GM19351 (cell line): ENCODE measurements around the gene MDGA2.
"Not testable (repeated sequence)": the region's sequence is repeated elsewhere in the genome, so short reads cannot be mapped to it uniquely, and the experiment has no call there.

Source experiments
- ATAC-seq: cut with Tn5 transposase; IDR thresholded peaks from one replicate; pipeline ENCODE4 v1.9.1; 2021; ENCODE audit warnings: mild to moderate bottlenecking, moderate library complexity; ENCODE audit not compliant: unreplicated experiment

The MDGA2 gene

DNA sequence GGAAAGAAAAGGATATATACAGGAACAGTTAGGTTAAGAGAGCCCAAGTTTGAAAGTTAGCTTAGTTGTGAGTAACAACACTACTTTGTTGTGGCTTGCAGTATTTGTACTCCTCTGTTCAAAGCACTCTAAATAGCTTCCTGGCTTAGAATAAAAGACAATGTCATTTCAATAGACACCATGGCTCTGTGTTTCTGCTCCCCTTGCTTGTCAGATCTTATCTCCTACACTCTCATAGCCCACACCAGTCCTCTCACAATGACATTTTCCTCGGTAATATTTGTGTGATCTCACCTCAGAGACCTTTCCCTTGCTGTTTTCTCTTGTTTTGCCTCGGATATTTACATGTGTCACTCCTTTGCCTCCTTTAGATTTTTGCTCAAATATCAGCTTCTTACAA lies 418.4 kb downstream of the MDGA2 start:
- ATAC-seq, result no peak

DNA sequence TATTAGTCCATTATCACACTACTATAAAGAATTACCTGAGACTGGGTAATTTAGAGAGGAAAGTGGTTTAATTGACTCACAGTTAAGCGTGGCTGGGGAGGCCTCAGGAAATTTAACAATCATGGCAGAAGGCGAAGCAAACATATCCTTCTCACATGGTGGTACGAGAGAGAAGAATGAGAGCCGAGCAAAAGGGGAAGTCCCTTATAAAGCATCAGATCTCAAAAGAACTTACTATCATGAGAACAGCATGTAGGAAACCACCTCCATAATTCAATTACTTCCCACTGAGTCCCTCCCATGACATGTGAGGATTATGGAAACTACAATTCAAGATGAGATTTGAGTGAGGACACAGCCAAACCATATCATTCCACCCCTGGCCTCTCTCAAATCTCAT lies 422.6 kb downstream of the MDGA2 start:
- no peak for ATAC-seq

DNA sequence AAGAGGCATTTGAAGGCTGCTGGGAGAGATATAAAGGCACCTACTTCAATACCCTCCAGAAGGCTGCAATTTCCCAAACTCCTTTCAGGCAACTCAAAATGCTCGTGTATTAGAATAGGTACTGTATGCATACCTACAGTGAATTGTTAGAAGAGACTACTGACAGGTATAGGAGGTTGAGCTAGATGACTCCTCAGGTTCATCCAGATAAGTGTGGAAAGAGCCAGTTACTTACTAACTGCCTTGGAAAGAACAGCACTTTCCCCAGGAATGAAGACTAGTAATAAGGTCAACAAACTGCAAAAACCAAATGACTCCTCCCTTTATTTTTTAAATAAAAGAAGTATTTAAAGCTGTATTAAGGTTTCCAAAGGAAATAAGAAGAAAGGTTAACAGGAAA lies 429.0 kb downstream of the MDGA2 start:
- ATAC-seq, result no peak

DNA sequence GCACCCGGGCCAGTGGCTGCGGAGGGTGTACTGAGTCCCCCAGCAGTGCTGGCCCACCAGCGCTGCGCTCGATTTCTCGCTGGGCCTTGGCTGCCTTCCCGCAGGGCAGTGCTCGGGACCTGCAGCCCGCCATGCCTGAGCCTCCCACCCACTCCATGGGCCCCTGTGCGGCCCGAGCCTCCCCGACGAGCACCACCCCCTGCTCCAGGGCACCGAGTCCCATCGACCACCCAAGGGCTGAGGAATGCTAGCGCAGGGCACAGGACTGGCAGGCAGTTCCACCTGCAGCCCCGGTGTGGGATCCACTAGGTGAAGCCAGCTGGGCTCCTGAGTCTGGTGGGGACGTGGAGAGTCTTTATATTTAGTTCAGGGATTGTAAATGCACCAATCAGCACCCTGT lies 432.8 kb downstream of the MDGA2 start:
- not testable (repeated sequence) for ATAC-seq

DNA sequence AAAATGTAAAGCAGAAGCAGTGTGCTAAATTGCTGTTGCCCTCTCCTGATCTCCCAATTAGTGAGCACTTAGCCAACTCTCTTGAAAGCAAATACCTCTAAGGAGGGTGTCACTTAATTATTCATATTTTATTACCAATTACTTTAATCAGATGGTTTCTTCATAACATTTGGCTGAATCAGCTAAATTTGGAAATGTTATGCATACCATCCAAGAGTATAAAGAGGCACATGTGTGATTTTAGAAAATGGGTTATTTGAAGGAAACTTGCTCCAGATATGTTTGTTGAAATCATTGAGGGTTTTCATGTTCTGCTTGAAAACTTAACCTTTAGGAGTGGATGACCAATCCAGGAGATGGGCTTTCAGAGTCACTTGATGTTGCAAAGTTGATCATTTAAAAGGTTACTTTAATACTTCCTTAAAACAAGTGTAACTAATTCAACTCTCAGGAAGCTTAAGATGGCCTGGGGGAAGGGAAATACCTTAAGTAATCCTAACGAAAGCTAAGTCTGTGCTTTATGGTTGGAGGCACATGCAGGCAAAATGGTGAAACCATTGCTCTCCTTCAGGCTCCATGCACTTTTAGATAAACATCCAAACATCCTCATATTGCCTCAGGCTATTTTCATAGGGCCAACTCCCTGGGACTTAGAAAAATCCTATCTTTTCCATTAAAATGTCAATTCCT lies 434.5 kb downstream of the MDGA2 start:
- ATAC-seq, result no peak

DNA sequence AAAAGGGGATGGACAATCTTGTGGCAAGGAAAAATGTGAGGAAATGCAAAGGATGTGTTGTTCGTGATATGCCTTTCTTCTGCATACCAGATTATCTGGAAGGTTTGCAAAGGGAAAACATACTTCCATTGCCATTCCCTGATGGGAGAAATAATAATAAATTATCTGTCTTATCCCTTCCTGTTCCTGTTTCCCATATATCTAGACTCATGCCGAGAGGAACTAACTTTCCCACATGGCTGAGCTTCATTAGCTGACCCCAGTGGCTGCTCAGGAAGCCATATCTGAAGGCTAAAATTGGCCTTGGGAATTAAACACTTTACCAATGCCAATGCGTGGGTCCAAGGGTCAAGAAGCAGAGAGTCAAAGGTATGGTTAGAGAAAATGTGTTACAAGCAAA lies 439.8 kb downstream of the MDGA2 start:
- ATAC-seq, result no peak

DNA sequence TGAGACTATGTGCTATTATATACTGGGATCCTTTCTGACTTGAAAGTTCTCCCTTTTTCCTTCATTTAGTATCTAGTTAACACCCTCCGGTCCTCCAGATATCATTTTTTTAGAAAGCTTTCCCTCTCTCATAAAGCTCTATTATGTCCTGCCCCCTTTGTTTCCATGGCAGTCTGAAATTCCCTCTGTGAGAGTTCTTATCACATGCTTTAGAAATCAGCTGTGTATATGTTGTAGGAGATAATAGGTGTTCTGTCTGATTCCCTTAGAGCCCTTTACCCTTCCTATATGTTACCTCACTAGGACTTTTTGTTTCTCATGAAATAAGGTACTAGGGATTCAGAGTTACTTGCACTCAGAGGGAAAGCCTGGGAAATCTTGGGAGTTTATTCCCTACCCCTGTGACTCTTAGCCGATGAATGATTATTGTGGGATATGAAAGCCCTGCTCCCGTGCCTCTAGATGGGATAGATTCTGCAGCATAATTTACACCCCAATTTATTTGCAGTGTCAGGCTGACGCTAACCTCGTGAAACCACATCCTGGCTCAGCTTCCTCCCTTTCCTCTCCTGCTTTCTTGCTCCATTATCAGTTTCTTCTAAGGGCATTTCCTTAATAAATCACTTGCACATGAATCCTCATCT lies 448.4 kb downstream of the MDGA2 start:
- no peak for ATAC-seq

DNA sequence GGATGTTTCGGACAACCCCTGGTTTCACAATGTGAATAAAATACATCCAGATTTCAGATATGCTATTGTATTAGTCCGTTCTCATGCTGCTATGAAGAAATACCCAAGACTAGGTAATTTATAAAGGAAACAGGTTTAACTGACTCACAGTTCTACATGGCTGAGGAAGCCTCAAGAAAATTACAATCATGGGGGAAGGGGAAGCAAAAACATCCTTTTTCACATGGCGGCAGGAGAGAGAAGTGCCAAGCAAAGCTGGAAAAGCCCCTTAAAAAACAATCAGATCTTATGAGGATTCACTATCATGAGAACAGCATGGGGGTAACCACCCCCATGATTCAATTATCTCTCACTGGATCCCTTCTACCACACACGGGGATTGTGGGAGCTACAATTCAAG lies 451.7 kb downstream of the MDGA2 start:
- ATAC-seq, result no peak

DNA sequence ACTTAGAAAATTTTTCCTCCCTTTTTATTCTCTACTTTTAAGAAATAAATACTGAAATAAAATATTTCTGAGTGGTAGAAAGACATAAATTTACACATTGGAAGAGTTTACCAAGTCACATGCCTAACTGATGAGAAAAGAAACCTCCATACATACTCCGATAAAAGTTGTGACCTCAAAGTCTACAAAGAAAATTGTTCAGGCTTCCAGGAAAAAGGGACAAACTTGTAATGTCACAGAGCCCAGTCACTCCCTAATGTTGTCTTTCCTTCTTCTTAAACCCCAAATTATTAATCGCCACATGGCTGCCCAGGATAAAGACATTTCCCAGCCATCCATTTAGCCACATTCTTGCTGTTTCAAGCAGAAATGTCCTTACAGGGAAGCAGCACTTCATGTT lies 455.3 kb downstream of the MDGA2 start:
- no peak for ATAC-seq

DNA sequence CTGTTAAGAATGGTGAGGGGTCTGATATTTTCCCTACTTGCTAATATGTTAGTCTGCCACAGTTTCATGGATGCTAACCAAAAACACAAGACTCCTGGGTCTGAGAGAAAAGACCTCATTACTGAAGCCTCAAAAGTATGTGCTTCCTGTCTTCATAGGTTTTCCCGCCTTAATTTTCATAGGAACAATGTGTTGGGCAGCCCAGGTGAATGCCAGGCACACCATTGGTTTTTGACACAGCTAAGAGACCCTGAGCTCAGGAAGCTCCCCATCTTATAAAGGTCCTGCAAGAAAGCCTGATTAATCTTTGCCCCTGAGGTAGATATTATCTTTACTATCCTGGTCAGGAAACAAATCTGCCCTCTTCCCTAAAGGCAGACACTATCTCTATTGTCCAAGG lies 464.1 kb downstream of the MDGA2 start:
- ATAC-seq, result no peak

DNA sequence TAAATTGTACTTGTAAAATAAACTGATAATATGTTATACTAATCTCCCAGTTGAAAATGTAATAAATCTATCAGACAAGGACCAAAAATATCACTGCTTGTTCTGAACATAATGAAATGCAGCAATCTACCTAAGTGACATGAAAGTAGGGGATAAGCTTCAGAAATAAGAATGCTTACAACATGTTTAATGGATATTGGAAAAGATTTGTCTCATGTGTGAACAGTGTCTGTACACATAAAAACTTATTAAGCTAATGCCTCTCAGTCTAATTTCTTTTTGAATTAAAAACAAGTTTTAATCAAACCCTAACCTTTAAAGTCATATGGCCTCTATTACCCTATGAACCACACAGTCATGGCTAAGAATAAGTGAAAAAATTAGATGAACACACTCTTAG lies 465.3 kb downstream of the MDGA2 start:
- ATAC-seq, result no peak

DNA sequence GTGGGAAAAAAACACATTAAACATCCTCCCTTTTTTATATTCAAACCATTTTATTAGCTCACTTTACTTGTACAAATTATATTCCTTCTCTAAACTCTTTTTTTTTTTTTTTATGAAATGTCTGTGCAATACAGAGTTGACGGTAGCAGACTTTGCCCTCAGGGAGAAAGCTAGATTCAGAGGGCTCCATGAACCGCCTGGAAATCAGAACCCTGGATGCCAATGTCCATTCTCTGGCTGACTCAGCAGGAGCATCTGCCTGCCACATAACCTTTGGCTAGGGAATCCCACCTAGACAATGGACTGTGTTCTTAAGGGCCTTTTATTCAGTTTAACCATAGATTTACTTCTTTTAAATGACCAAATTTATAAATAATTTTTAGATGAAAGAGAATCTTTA lies 467.0 kb downstream of the MDGA2 start:
- ATAC-seq, result no peak

DNA sequence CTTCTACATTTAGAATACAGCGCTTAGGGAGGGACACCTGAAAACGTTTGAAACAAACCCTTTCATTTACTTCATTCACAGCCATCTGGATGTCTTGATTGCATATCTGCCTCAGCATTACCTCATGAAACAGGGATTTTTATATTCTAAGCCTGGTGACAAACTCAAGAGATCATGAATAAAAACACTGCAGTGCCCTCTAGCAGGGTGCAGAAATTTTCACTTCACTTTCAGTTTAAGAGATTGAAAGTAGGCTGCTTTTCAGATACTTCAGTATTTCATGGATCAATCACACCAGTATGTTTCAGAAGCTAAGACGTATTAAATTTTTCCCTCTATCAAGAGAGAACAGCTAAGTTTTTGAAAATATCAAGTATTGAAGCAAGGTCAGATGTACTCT lies 467.8 kb downstream of the MDGA2 start:
- ATAC-seq, result no peak

DNA sequence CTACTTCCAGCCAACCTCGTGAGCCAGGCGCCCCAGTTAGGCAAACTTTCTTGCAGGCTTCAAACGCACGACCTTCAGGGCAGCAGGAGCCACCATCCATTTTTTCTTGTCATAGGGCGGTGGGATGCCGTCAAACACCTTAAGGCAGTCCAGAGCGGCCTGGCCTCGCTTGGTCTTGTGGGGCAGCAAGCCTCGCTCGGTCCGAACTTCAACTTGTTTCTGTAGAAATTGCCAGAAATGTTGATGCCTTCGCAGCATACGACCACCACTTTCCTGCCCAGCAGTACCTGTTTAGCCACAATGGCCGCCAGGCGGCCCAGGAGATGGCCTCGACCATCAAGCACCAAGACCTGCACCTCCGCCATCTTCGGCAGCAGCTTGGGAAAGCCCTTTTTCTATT lies 474.7 kb downstream of the MDGA2 start:
- ATAC-seq, result no peak

DNA sequence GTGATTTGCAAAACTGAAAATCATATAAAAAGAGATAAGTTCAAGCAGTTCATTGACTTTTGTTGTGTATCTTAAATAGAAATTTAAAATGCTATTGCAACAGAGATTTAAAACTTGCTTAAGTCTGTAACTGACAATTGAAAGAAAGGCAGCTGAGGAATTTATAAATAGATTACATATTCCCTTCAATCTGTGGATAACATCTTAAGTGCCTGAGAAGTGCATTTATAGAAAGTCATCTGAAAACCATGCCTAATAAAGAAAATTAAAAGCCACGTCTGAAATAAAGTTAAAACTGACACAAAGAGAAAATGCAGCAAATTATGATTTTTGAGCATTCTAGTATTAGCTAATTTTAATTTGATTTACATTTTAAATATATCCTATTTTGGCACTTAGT lies 479.8 kb downstream of the MDGA2 start:
- no peak for ATAC-seq

DNA sequence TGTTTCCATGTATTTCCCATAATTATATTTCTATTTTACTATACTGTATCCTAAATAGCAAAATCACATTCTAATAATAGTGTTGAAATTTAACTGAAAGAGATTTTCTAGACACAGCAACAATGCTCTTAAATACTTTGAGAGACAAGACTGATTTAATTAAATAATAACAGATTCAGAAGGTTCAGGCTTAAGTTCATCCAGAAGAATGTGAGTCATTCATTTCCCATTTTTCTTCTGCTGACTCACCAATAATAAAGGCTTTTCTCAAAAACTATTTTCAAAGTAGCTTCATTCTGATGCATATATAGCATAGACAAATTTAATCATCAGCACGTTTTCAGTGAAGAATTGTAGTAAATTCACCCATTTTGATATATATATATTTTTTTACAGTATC lies 481.4 kb downstream of the MDGA2 start:
- ATAC-seq, result no peak

DNA sequence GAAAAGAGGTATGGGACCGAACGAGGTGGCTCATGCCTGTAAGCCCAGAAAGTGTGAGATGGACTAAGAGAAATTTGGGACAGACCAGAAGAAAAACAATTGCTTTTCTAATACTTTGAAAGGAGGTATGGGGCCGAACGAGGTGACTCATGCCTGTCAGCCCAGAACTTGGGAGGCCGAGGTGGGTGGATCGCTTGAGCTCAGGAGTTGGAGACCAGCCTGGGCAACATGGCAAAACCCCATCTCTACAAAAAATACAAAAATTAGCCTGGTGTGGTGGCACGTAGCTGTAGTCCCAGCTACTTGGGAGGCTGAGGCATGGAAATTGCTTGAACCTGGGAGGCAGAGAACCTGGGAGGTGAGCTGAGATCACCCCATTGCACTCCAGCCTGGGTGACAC lies 483.2 kb downstream of the MDGA2 start:
- ATAC-seq, result not testable (repeated sequence)

DNA sequence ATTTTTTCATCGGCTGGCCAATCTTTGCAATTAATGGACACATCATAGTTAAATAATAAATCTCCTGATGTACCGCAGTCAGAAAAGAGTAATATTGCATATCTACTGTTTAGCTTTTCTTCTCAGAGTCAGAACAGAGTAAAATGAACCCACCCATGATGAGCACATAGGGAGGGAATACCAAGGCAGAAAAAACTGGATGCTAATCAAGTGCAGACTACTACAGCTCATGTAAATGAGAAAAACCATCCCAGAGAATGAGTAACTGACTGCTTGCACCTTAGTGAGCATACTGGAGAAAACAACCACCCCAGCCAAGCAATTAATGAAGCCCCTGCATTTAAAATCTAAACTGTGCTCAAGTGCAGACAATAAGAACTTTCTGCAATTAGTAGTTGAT lies 483.7 kb downstream of the MDGA2 start:
- no peak for ATAC-seq

DNA sequence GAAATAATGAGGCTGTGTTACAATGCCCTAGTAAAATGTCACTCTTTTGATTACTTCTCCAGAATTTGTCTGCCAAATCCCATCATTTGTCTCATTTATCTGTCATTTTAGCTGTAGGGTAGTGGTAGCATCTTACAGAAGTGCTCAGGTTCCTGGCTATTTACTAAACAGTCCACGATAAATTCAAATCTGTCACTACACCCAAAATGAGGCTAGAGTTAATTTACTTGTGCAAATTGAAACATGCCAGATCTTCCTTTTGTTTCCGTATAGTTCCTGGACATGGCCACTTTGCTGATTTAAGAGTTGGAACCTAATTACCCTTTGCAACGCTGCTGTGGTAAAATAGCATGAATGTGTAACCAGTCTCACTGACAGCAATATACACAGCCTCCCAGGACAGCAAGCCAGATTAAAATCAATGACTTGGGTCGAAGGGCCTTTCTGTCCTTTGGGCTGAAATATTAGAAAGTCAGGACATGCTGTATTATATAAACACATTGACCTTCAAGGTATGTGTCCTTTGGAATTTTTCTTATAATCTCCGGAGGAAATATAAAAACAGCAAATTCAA lies 485.4 kb downstream of the MDGA2 start:
- ATAC-seq, result no peak

DNA sequence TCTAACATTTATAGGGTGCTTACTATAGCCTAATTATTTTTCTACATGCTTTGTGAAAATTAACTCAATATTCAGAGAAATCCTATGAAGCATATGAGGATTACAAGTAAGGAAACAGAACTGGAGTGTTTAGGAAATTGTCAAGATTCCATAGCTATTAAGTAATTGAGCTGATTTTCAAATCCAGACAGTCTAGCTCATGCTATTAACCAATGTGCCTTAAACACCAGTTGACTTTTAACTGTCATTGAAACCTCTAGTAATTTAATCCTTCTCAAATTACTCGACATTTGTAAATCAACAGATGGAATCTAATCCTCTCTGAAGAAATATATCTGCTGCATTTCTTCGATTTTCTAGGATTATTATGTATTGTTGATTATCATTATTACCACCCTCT lies 488.9 kb downstream of the MDGA2 start:
- ATAC-seq, result no peak

DNA sequence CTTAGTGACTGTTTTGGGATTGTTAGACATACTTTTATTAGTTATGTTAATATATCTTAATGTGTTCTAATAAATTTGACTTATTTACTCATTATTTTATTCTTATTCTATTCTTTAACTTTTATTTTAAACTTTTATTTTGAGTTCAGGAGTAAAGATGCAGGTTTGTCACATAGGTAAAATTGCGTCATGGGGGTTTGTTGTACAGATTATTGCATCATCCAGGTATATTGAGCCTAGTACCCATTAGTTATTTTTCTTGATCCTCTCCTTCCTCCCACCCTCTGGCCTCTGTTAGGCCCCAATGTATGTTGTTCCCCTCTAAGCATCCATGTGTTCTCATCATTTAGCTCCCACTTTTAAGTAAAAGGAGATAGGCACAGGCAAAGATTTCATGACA lies 495.5 kb downstream of the MDGA2 start:
- no peak for ATAC-seq

DNA sequence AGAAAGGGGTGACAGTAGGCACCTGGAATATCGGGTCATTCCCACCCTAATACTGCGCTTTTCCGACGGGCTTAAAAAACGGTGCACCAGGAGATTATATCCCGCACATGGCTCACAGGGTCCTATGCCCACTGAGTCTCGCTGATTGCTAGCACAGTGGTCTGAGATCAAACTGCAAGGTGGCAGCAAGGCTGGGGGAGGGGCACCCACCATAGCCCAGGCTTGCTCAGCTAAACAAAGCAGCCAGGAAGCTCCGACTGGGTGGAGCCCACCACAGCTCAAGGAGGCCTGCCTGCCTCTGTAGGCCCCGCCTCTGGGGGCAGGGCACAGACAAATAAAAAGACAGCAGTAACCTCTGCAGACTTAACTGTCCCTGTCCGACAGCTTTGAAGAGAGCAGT lies 503.5 kb downstream of the MDGA2 start:
- ATAC-seq, result not testable (repeated sequence)

DNA sequence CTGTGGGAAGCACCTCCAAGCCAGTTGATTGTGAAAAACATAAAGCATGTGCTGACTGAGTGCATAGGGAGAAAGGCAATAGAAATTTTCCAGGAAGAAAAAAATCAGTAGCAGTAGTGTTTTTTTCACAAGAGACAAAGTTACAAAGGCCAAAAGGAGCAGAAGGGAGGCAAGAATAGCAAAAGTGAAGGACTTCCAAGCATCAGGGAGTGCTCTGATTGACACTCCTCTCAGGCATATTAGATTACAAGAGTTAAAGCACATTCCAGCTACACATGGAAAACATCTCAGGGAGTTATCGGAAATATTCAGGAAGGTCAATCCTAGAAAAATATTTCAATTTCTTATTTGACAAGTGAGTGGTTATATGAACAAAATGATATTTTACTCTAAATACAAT lies 508.0 kb downstream of the MDGA2 start:
- ATAC-seq, result no peak
